ENCODE data around the gene OSBPL10. TPM values are rescaled to one million over a fixed set of nuclear protein-coding genes. Genes with fewer than 3 reads are reported as not detected.

Gene OSBPL10
- total and polyA plus RNA-seq, 2 of the 8 experiments (the other 6 are each of a cell fraction or from before 2014, with no cell fraction given): 26.2 to 86.7 TPM

DNA sequence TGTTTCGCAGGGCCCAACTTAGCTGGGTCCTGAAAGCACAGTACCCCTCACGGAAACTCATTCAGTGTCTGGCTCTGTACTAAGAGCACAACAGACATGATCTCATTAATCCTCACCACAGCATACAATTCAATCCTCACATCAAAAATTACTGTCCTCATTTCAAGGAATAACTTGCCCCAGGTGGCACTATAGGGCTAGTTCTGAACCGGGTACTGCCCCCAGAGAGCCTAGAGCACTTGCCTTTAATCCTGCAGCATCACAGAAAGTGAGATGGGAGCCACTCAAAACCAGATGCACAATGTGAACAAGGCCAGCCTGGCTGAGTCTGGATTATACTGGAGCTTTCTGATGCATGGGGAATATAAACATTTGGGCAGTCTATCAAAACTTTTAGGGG lies 122.6 kb downstream of the OSBPL10 start:
- Histone ChIP-seq H2BK120ac (replicated peaks; ENCODE audit: low read depth, low read length) (no peak overlapping the region), H3K14ac (ENCODE audit: insufficient read length) (no peak overlapping the region), H2BK15ac (ENCODE audit: low read length) (no peak overlapping the region), H3K9ac (replicated peaks in 1 of 4; ENCODE audit: extremely low read depth in 1 of 4, low read depth in 3 of 4, low read length in 3 of 4) (no peak overlapping the region; a peak in 1 of 7 replicates), H3K18ac (ENCODE audit: extremely low read depth, low read length) (no peak overlapping the region), H2BK20ac (ENCODE audit: low read length) (no peak overlapping the region), H3K27me3 (replicated peaks in 1 of 4; ENCODE audit: control insufficient read depth in 3 of 4, extremely low read depth in 1 of 4, insufficient read depth in 3 of 4, low read length in 3 of 4) (no peaks in the 10 kb centered on the region), H3K23ac (ENCODE audit: insufficient read length) (no peak overlapping the region), H2AK5ac (ENCODE audit: low read depth, low read length) (no peak overlapping the region), H4K5ac (ENCODE audit: insufficient read length, low read depth, low read length) (no peak overlapping the region), H3K36me3 (ENCODE audit: control insufficient read depth in 2 of 4, insufficient read depth in 4 of 4, low read length in 3 of 4) (peaks cover 0 to 6% (median 3%) of the 10 kb centered on the region in 4 experiments; a peak in 3 of 8 replicates), H4K20me1 (replicated peaks in 1 of 2; ENCODE audit: control insufficient read depth in 1 of 2, insufficient read depth in 2 of 2, low read length in 2 of 2) (peaks cover 0 to 4% of the 10 kb centered on the region in 2 experiments), H2BK5ac (ENCODE audit: low read depth, low read length) (no peak overlapping the region), H2AFZ (ENCODE audit: low read length) (no peak overlapping the region), H3K23me2 (ENCODE audit: low read depth, low read length) (no peaks in the 10 kb centered on the region; the same call in 1 of the 2 replicates), H3K4me1 (replicated peaks in 1 of 4; ENCODE audit: control insufficient read depth in 3 of 4, insufficient read depth in 4 of 4, low read length in 3 of 4) (no peaks in the 10 kb centered on the region), H2BK12ac (ENCODE audit: low read depth, low read length) (no peak overlapping the region), H3K4me2 (ENCODE audit: insufficient read depth in 1 of 2, low read depth in 2 of 2, low read length in 2 of 2) (no peak overlapping the region), H3K56ac (replicated peaks; ENCODE audit: insufficient read length, low read depth, low read length) (no peak overlapping the region), H3K27ac (ENCODE audit: low read depth, low read length) (no peak overlapping the region), H3K79me1 (ENCODE audit: low read depth, low read length) (peaks cover 4% of the 10 kb centered on the region), H3K79me2 (ENCODE audit: control insufficient read depth in 1 of 2, insufficient read depth in 2 of 2, low read length in 2 of 2) (peaks cover 0 to 22% of the 10 kb centered on the region in 2 experiments; a peak in 1 of 4 replicates), H4K8ac (ENCODE audit: extremely low read depth, insufficient read depth, low read length) (no peak overlapping the region), H3K9me3 (ENCODE audit: insufficient read depth in 2 of 2, low read depth in 1 of 2, low read length in 1 of 2) (no peaks in the 10 kb centered on the region), H3K4me3 (ENCODE audit: extremely low read depth in 1 of 4, insufficient read depth in 2 of 4, low read depth in 3 of 4, low read length in 4 of 4) (no peak overlapping the region), H4K91ac (replicated peaks; ENCODE audit: insufficient read length, low read length) (no peak overlapping the region), H3K4ac (replicated peaks; ENCODE audit: insufficient read length, low read depth, low read length) (no peak overlapping the region)
- ChIA-PET CTCF (ENCODE audit: partially characterized antibody) (interaction anchor here (0.7 to 1.4 kb wide), 4 partner anchors 8 to 296 kb away, joined by 3 to 4 read pairs (median 3); no protein-coding TSS in a partner anchor), POLR2A (ENCODE audit: partially characterized antibody) (no interaction called here)
- TF ChIP-seq SUZ12 (IDR thresholded peaks at IDR 0.05; ENCODE audit: low read length) (no peak), RAD21 (IDR thresholded peaks at IDR 0.05 in 1 of 2, conservative IDR thresholded peaks at IDR 0.05 in 1 of 2; ENCODE audit: low read depth in 2 of 2, low read length in 2 of 2) (peak; percentile 17 to 37; a peak in 3 of 4 replicates)
- DNase-seq (ENCODE audit: low read depth in 1 of 2, low spot score in 2 of 2) (no peak), FAIRE-seq (no peak)
- WGBS, 2 experiments (ENCODE audit: extremely low coverage in 1 of 2, insufficient coverage in 1 of 2, insufficient read length in 1 of 2, insufficient replicate concordance in 2 of 2, low coverage in 1 of 2, low lambda C conversion rate in 2 of 2, missing lambda C conversion rate in 1 of 2): 90% methylated on average over 3 of the region's 3 CpGs; no CpG with 5 or more reads in 1 of the 2 experiments
